Mucosa of descending colon (tissue), 3 donors: ENCODE results near the gene MEIS2. TPM values are rescaled to one million over a fixed set of nuclear protein-coding genes. Genes with fewer than 3 reads are reported as not detected.

Experiments used
- ATAC-seq: fragments of 200-7000 bp; cut with Tn5 transposase; one replicate; pipeline ENCODE4 v1.9.1; 2020; ENCODE audit warnings: mild to moderate bottlenecking, moderate library complexity
- DNase-seq, 3 donors: peaks; one replicate each; pipeline ENCODE4 v3.0.0-alpha.2; 2020
- H3K36me3 ChIP-seq: fragments of 200-600 bp; one replicate; pipeline ENCODE4 v1.8.0; 2021; ENCODE audit warnings: low read depth, mild to moderate bottlenecking
- H3K4me1 ChIP-seq: fragments of 200-600 bp; one replicate; pipeline ENCODE4 v1.8.0; 2021; ENCODE audit warnings: low read depth, mild to moderate bottlenecking
- H3K4me3 ChIP-seq: fragments of 200-600 bp; one replicate; pipeline ENCODE4 v1.8.0; 2021; ENCODE audit warnings: mild to moderate bottlenecking
- H3K9me3 ChIP-seq: fragments of 200-600 bp; one replicate; pipeline ENCODE4 v1.8.0; 2021; ENCODE audit warnings: mild to moderate bottlenecking
- CTCF ChIP-seq: fragments of 200-600 bp; IDR thresholded peaks from one replicate; pipeline ENCODE4 v1.8.0; 2022; ENCODE audit warnings: antibody characterized with exemption, mild to moderate bottlenecking
- intact Hi-C, 2 donors: fragments of 100-400 bp; cut with DNase I in 1 of 2; cut with micrococcal nuclease in 1 of 2; formaldehyde crosslinking; loops; one replicate each; pipeline versions ENCODE4 v1.11.0 to v1.11.1; 2022; cut with DNase I, micrococcal nuclease
- total RNA-seq, 3 donors: library from RNA; stranded (reverse); fragmentation: NEBNext Ultra II Directional in 2 of 3; extraction: Animal tissue kit (Norgen Biotek cat#: 25700) in 2 of 3; gene quantifications; one replicate each; pipeline versions ENCODE4 v1.2.1 to v1.2.4, GENCODE V29; 2021 to 2023
- donor health status: DM: no; HTN: no; CAD: no; lungs with moderate emphysema.
- donor health status: DM: no; HTN: no; CAD: no.
- donor health status: DM: no; HTN: yes; CAD: no.

Gene MEIS2
- total RNA-seq, 3 donors from 2014 or later, result 3.8 to 93.3 (median 8.9) TPM

DNA sequence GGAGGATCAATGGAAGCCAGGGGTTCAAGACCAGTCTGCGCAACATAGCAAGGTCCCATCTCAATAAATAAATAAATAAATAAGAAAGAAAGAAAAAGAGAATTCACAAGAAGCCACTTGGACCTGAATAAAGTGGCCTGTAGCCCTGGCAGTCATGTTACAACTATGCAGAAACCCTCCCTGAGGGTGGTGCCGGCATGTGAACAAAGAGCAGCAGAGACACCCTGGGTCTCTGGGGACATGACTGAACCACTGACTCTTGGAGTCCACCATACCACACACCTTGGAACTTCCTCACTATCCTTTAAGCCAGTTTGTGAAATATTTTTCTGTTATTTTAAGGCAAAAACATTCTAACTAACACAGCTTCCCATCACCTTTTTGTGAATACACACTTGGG lies 93.0 kb downstream of the MEIS2 start:
- DNase-seq (no peak), ATAC-seq (no peak)
- Histone ChIP-seq H3K4me1 (no peaks in the 10 kb centered on the region), H3K36me3 (no peaks in the 10 kb centered on the region), H3K4me3 (no peak overlapping the region), H3K9me3 (no peaks in the 10 kb centered on the region)
- intact Hi-C loops, result no loop called here
- no peak for TF ChIP-seq CTCF

- ATAC-seq, result no peak
- no peak for TF ChIP-seq CTCF
These were observed 95.2 kb downstream of the MEIS2 start for GRCh38 chr15:37004981-37005735.

DNA sequence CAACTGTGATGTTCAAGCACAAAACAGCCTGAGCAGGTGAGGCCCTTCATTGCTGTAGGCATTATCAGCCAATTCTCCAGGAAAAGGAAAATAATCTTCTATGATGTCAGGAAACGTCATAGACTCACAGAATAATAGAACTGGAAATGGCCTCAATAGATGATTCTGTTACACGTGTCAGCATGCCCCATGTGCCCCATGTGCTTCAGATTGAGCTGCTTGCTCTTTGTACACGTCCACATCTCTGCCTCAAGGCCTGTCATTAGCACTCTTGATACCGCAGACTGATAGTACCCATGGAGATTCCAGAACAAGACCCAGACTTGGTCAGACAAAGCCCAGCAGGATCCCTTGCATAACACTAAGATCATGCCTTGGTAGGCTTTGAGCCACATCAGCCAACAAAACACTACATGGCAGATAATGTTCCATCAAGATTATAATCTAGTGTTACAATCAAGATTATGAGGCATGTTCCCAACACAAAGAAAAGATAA lies 95.9 kb downstream of the MEIS2 start:
- DNase-seq, result no peak
- ATAC-seq, result no peak
- H3K36me3 ChIP-seq, result no peaks in the 10 kb centered on the region
- intact Hi-C loops, result no loop called here
- H3K9me3 ChIP-seq, result no peaks in the 10 kb centered on the region
- H3K4me1 ChIP-seq, result no peaks in the 10 kb centered on the region
- H3K4me3 ChIP-seq, result no peak overlapping the region
- TF ChIP-seq CTCF, result no peak

More at GRCh38 chr15:37004981-37005735, 95.2 kb downstream of the MEIS2 start:
- Histone ChIP-seq H3K36me3 (no peaks in the 10 kb centered on the region), H3K4me3 (no peak overlapping the region), H3K9me3 (no peaks in the 10 kb centered on the region), H3K4me1 (no peaks in the 10 kb centered on the region)
- no peak for DNase-seq
- intact Hi-C loops, result no loop called here

DNA sequence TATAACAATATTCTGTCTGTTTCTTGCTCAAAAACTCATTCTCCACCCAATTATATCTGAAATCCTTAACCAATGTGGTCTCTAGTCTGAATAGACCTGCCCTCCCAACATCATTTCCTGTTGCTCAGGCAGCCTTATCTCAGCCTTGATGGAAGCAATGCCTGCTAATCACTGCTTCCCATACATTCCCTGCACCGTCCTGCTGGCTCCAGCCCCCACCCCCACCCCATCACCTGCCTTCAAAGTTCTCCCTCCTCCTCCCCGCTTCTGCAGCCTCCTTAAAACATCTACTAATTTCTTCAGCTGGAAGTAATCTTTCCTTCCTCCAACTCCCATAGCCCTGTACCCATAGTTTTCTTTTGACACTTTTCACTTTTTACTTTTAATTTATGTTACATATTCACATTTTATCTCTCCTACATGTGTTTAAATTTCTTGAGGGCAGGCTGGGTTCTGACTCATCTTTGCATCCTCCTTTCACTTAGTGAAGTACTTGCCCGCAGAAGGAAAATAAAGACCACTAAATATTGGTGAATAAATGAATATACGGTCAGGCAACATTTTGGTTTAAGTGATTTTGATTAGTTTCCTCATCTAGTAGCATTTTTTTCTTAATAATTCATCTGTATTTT lies 98.2 kb downstream of the MEIS2 start:
- Histone ChIP-seq H3K36me3 (no peaks in the 10 kb centered on the region), H3K4me3 (no peak overlapping the region), H3K4me1 (no peaks in the 10 kb centered on the region), H3K9me3 (no peaks in the 10 kb centered on the region)
- ATAC-seq, result no peak
- DNase-seq, result no peak
- intact Hi-C loops, result no loop called here
- TF ChIP-seq CTCF, result no peak

DNA sequence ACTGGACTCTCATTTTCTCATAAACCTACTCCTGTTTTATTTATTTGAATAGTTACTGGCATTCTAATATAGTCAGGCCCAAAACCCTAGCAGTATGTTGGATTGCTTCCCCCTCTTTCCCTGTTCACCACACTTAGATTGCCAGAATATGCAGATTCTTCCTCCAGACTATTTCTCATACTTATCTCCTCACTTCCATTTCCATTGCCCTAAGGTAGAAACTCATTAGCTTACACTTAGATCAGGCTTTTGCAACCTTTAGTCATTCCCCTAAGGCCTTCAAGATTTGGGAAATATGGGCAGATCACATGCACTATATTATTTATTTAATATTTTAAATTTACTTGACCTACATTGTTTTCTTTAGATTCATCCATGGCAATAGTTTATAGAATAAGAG lies 98.9 kb downstream of the MEIS2 start:
- Histone ChIP-seq H3K9me3 (no peaks in the 10 kb centered on the region), H3K4me3 (no peak overlapping the region), H3K4me1 (no peaks in the 10 kb centered on the region), H3K36me3 (no peaks in the 10 kb centered on the region)
- intact Hi-C loops, result no loop called here
- TF ChIP-seq CTCF, result no peak
- ATAC-seq (no peak), DNase-seq (no peak)
